Mammary epithelial cell (primary cell): ENCODE measurements around the gene SLC25A33.

Source experiments
- EZH2 ChIP-seq: IDR thresholded peaks from 2 replicates; pipeline ENCODE4 v1.6.1; 2012; ENCODE audit warnings: low read length, inconsistent platforms, borderline replicate concordance
- TF ChIP-seq, protein P1 (sequence below), 2 donors: IDR thresholded peaks in 1 of 2; conservative IDR thresholded peaks in 1 of 2; 2 replicates each; pipeline ENCODE4 v1.5.1; 2011 to 2012; ENCODE audit warnings: inconsistent platforms in 2 of 2, low read length in 2 of 2, mild to moderate bottlenecking in 2 of 2, control low read depth in 1 of 2, low read depth in 1 of 2; ENCODE audit not compliant: insufficient read depth in 1 of 2; ENCODE audit errors: extremely low read depth in 1 of 2

DNA sequence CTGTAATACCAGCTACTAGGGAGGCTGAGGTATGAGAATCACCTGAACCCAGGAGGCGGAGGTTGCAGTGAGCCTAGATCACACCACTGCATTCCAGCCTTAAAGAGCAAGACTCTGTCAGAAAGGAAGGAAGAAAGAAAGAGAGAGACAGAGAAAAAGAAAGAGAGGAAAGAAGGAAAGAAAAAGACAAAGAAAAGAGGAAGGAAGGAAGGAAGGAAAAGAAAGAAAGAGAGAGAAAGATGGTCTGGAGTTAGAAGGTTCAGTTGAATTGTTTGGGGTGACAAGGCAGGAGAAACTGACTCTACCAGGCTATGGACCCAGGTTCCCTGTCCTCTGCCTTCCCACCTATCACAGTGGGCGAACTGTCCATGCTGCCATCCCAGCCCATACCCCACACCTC, 84.8 kb downstream of the SLC25A33 start:
- TF ChIP-seq, protein P1, sequence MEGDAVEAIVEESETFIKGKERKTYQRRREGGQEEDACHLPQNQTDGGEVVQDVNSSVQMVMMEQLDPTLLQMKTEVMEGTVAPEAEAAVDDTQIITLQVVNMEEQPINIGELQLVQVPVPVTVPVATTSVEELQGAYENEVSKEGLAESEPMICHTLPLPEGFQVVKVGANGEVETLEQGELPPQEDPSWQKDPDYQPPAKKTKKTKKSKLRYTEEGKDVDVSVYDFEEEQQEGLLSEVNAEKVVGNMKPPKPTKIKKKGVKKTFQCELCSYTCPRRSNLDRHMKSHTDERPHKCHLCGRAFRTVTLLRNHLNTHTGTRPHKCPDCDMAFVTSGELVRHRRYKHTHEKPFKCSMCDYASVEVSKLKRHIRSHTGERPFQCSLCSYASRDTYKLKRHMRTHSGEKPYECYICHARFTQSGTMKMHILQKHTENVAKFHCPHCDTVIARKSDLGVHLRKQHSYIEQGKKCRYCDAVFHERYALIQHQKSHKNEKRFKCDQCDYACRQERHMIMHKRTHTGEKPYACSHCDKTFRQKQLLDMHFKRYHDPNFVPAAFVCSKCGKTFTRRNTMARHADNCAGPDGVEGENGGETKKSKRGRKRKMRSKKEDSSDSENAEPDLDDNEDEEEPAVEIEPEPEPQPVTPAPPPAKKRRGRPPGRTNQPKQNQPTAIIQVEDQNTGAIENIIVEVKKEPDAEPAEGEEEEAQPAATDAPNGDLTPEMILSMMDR (conservative IDR thresholded peaks at IDR 0.05 in 1 of 2, IDR thresholded peaks at IDR 0.05 in 1 of 2; ENCODE audit: extremely low read depth in 1 of 2, insufficient read depth in 1 of 2, low read depth in 1 of 2, low read length in 2 of 2): no peak
- no peak for TF ChIP-seq EZH2
